Measurements from ENCODE around the gene IP6K3. TPM values are rescaled to one million over a fixed set of nuclear protein-coding genes. Genes with fewer than 3 reads are reported as not detected.

The IP6K3 gene
- total RNA-seq, 1 donor from 2014 or later, result not detected

- DNase-seq (ENCODE audit: low spot score in 2 of 2), result no peak
- no peak overlapping the region for H3K27ac ChIP-seq
- intact Hi-C loops (cut with DNase I), result no loop called here
- no peaks in the 10 kb centered on the region for H3K9me3 ChIP-seq
- no peak overlapping the region for H3K4me3 ChIP-seq
- no peaks in the 10 kb centered on the region for H3K36me3 ChIP-seq
- H3K4me1 ChIP-seq, result no peaks in the 10 kb centered on the region
- no peaks in the 10 kb centered on the region for H3K27me3 ChIP-seq
- no peak for TF ChIP-seq CTCF (IDR thresholded peaks at IDR 0.05)
Measured at GRCh38 chr6:33738153-33738552, 8.6 kb downstream of the IP6K3 start.

GRCh38 chr6:33737267-33738026, 9.3 kb downstream of the IP6K3 start:
- Histone ChIP-seq H3K4me1 (no peaks in the 10 kb centered on the region), H3K27ac (no peak overlapping the region), H3K27me3 (no peaks in the 10 kb centered on the region), H3K9me3 (no peaks in the 10 kb centered on the region), H3K36me3 (no peaks in the 10 kb centered on the region), H3K4me3 (no peak overlapping the region)
- intact Hi-C loops (cut with DNase I), result no loop called here
- DNase-seq (ENCODE audit: low spot score in 2 of 2), result no peak
- no peak for TF ChIP-seq CTCF (IDR thresholded peaks at IDR 0.05)

- H3K36me3 ChIP-seq, result no peaks in the 10 kb centered on the region
- no peak for TF ChIP-seq CTCF (IDR thresholded peaks at IDR 0.05)
- intact Hi-C loops (cut with DNase I), result no loop called here
Measured at GRCh38 chr6:33735216-33735615, 11.5 kb downstream of the IP6K3 start.

GRCh38 chr6:33733709-33734007, 13.0 kb downstream of the IP6K3 start:
- no peak overlapping the region for H3K27ac ChIP-seq
- no peak overlapping the region for H3K4me3 ChIP-seq
- H3K36me3 ChIP-seq, result no peaks in the 10 kb centered on the region
- intact Hi-C loops (cut with DNase I), result no loop called here
- no peaks in the 10 kb centered on the region for H3K4me1 ChIP-seq
- no peaks in the 10 kb centered on the region for H3K9me3 ChIP-seq
- no peaks in the 10 kb centered on the region for H3K27me3 ChIP-seq
- TF ChIP-seq CTCF (IDR thresholded peaks at IDR 0.05), result no peak
- no peak for DNase-seq (ENCODE audit: low spot score in 2 of 2)

More at GRCh38 chr6:33735216-33735615, 11.5 kb downstream of the IP6K3 start:
- no peak overlapping the region for H3K27ac ChIP-seq
- no peaks in the 10 kb centered on the region for H3K4me1 ChIP-seq
- DNase-seq (ENCODE audit: low spot score in 2 of 2), result no peak
- no peak overlapping the region for H3K4me3 ChIP-seq
- H3K9me3 ChIP-seq, result no peaks in the 10 kb centered on the region
- no peaks in the 10 kb centered on the region for H3K27me3 ChIP-seq

- no peaks in the 10 kb centered on the region for H3K36me3 ChIP-seq
- intact Hi-C loops (cut with DNase I), result no loop called here
- no peak for DNase-seq (ENCODE audit: low spot score in 2 of 2)
- no peaks in the 10 kb centered on the region for H3K9me3 ChIP-seq
- H3K27me3 ChIP-seq, result no peaks in the 10 kb centered on the region
- H3K4me3 ChIP-seq, result no peak overlapping the region
- no peaks in the 10 kb centered on the region for H3K4me1 ChIP-seq
- no peak overlapping the region for H3K27ac ChIP-seq
- no peak for TF ChIP-seq CTCF (IDR thresholded peaks at IDR 0.05)
Measured at GRCh38 chr6:33732817-33733708, 13.6 kb downstream of the IP6K3 start.
